GM12892 (cell line): ENCODE data around the gene LAMTOR5. TPM values are rescaled to one million over a fixed set of nuclear protein-coding genes. Genes with fewer than 3 reads are reported as not detected.

ENCODE experiments used
- DNase-seq: peaks from one replicate; pipeline ENCODE4 v3.0.0; 2011; ENCODE audit not compliant: insufficient read length
- FAIRE-seq: peaks from 2 replicates; lab custom pipeline; 2011; peaks lifted over from hg19 to GRCh38; lab: Jason Lieb, UNC
- POLR2A ChIP-seq: IDR thresholded peaks from 2 replicates; pipeline ENCODE4 v1.6.1; 2011; ENCODE audit warnings: low read depth, low read length, control low read depth
- POLR2AphosphoS5 ChIP-seq: IDR thresholded peaks from 2 replicates; pipeline ENCODE4 v1.6.1; 2011; ENCODE audit warnings: low read depth, low read length, control low read depth
- TAF1 ChIP-seq: IDR thresholded peaks from 2 replicates; pipeline ENCODE4 v1.6.1; 2011; ENCODE audit warnings: low read depth, mild to moderate bottlenecking, control low read depth, low read length, borderline replicate concordance
- polyA plus RNA-seq: library from polyadenylated mRNA; unstranded; fragments of >200 nt; gene quantifications from one replicate; pipeline ENCODE4 v1.2.1, GENCODE V29; 2012; ENCODE audit warnings: missing spikeins, inconsistent platforms; ENCODE audit not compliant: missing spikeins

The LAMTOR5 gene
- 365 TPM for polyA plus RNA-seq

DNA sequence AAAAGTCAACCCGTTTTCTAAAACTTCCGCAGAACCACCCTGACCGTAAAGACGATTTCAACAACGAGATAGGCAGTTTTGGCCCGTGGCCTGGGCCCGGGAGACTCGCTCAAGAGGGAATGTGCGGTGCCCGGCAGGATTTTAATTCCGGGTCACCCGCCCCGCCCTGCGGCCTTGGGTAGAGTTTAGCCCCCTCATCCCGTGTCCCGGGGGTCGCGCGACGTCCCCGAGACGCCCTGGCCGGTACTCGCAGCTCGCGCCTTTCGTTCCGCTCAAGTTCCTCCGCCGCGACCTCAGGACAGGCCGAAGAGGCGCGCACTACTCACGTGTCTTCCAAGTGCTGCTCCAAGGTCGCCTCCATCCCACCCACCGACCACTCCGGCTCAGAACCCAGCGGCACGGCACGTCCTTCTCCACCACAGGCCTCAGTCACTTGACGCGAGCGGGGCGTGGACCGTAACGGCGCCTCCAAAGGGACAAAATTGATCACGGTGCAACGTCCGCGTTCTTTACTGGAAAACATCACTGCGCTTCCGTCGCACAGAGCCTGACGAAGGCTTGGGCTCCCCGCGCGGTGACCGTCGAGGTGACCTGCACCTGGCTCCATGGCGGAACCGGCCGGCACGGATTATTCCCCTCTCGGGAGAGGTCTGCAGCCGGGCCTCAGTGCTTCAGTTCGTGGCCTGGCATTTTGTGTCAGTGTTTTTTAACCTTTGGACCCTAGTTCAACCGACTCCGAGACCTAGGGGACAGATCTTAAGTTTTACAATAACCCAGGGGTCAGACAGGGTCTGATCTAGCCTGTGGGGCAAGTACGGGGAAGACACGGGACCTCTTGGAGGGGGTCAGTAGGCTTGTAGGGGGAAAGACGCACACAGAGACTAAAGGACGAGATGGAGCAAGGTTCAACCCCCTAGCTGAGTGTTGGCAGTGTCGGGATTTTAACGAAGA is at the start of gene LAMTOR5:
LAMTOR5 (minus strand) TSS at position 435 of the 951 bp plus-strand sequence; CDS start at position 361, 74 bp downstream.
- DNase-seq (peak; percentile 73), FAIRE-seq (peak; percentile 99)
- TF ChIP-seq POLR2A (peak; percentile 89), POLR2AphosphoS5 (peak; percentile 96), TAF1 (peak; percentile 88; the same call in 1 of the 2 replicates)

DNA sequence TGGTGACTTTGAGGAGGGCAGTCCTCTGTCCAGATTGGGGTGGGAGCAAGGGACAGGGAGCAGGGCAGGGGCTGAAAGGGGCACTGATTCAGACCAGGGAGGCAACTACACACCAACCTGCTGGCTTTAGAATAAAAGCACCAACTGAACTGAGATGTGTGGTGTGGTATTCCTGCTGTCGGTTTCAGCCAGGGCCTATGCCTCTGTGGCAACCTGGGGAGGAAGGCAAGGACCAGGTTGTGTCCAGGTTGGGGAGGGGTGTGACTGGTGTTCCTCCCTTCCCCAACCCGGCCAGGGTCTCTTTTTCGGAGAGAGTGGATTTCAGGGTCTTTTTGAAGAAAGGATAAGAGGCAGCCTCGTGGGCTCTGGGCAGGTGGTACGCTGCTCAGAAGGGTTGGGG is 49.7 kb upstream of the LAMTOR5 start:
- no peak for TF ChIP-seq TAF1
- TF ChIP-seq POLR2A = no peak
- no peak for TF ChIP-seq POLR2AphosphoS5
- DNase-seq (no peak), FAIRE-seq (no peak)

DNA sequence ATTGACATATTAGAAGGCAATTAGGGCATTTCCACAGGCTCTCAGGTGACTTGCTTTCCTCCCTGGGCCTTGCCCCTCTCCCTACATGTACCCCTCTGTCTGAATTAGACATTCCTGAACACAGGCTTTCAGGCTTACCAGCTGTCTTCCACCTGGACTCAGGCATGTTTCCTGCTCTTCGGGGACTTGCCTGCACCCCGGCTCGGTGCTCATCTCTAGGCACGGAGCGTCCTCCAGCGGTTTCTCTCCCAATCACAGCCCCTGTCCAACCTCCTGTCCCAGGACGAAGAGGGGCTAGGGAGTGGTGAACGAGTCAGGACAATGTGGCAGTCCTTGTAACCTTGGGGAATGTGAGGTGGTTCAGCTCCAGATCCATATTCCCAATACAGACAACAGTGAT is 47.7 kb upstream of the LAMTOR5 start:
- no peak for FAIRE-seq
- DNase-seq = no peak

GRCh38 chr1:110454328-110454727 is 46.8 kb upstream of the LAMTOR5 start:
- FAIRE-seq (no peak), DNase-seq (no peak)
- TF ChIP-seq POLR2A (no peak), POLR2AphosphoS5 (no peak), TAF1 (no peak)

More for the DNA sequence above, 47.7 kb upstream of the LAMTOR5 start:
- no peak for TF ChIP-seq TAF1
- no peak for TF ChIP-seq POLR2AphosphoS5
- no peak for TF ChIP-seq POLR2A

DNA sequence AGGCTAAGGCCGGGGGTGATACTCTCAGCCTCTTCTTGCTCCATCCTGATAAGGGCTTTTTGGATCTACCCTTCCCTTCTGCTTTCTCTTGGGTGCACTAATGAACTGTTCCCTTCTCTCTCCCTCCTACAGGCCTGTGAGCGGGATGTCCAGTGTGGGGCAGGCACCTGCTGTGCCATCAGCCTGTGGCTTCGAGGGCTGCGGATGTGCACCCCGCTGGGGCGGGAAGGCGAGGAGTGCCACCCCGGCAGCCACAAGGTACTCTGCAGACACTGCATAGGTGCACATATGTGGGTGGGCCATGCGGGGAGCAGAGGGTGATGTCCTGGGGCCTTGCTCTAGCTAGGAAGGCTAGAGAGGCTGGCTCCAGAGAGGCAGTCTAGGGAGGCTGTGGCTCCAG is 46.3 kb upstream of the LAMTOR5 start:
- no peak for DNase-seq
- FAIRE-seq = no peak
- TF ChIP-seq POLR2A (no peak), POLR2AphosphoS5 (no peak), TAF1 (no peak)

DNA sequence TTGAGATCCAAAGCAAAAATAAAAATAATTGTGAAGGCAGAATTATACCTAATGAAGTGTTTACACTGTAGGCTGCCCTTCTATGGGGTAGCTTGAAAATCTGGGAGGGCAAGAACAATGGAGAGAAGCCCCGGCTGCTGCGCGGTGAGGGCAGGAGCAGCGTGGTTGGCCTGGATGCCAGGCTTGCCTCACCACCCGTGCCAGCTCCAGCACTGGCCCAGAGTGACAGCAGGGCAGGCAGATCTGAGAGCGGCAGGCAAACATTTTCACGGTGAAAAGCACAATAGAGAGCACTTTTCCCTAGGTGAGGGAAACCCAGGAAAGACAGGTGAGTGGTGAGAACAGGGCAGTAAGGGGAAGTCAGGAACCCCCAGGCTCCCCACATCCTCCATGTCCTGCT is 44.8 kb upstream of the LAMTOR5 start:
- TF ChIP-seq POLR2A (no peak), TAF1 (no peak), POLR2AphosphoS5 (no peak)
- no peak for DNase-seq
- FAIRE-seq = no peak

GRCh38 chr1:110450929-110451328 is 43.4 kb upstream of the LAMTOR5 start, which contains the start of gene PROK1:
TSS of gene PROK1 (plus strand) at chr1:110451149. CDS start at chr1:110451217, 68 bp downstream.
- DNase-seq (no peak), FAIRE-seq (no peak)
- no peak for TF ChIP-seq POLR2A
- no peak for TF ChIP-seq TAF1
- TF ChIP-seq POLR2AphosphoS5 = no peak

DNA sequence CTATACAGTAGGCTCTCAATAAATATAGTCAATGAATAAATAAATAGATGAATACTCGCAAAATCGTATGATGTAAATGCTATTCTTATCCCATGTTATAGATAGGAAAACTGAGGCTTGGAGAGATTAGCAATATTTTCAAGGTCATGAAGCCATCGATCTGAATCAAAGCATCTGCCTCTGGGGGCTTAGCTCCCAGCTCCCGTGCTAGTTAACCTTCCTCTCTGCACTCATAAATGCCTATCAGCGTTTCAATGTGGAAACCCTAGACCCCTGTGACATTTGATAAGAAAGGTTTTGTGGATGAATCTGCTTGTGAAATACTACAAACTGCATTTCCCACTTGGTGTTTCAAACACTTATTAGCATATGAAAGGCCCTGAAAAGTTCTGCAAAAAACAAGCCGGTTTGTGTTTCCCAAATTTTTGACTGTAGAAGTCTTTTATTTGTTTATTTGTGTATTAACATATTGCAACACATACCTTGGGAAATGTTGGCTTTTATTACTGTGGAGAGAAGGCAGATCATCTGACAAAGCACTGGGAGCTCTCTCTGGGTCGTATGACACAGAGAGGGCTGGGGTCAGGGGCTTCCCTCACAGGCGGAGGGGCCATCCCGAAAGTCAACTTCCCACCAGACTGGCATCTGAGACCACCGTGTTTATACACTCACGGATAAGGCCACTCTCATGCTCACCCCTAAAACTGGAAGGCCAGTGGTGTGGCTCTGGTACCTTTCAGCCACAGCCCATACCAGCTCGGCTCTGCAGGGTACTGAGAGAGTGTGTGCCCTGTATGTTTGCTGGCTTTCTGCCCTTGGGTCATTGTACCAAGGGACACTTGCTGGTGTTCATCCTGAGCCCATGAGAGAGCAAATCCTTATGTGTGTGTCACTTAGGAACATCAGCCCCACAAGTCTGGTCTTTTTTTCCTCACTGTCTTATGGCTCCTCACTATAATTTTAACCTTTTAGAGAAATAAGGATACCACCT is 42.5 kb upstream of the LAMTOR5 start:
- no peak for TF ChIP-seq TAF1
- no peak for TF ChIP-seq POLR2AphosphoS5
- TF ChIP-seq POLR2A = no peak
- DNase-seq (no peak), FAIRE-seq (no peak)

GRCh38 chr1:110444561-110444960 is 37.1 kb upstream of the LAMTOR5 start:
- TF ChIP-seq TAF1 = no peak
- no peak for TF ChIP-seq POLR2AphosphoS5
- no peak for TF ChIP-seq POLR2A
- no peak for DNase-seq
- FAIRE-seq = no peak

- TF ChIP-seq TAF1 (no peak), POLR2AphosphoS5 (no peak), POLR2A (no peak)
- FAIRE-seq (no peak), DNase-seq (no peak)
These were observed 36.0 kb upstream of the LAMTOR5 start for GRCh38 chr1:110443451-110443850.
